Parathyroid adenoma (tissue), 2 donors: ENCODE measurements around the gene DHDDS.

Source experiments
- H2AFZ ChIP-seq: fragments of 300-600 bp; sonication (generic); one replicate; pipeline ENCODE4 v1.7.0; 2017; ENCODE audit warnings: antibody characterized with exemption, mild to moderate bottlenecking
- H3K27ac ChIP-seq: fragments of 300-600 bp; sonication (generic); one replicate; pipeline ENCODE4 v1.7.0; 2017
- H3K27me3 ChIP-seq: fragments of 300-600 bp; sonication (generic); one replicate; pipeline ENCODE4 v1.7.0; 2017; ENCODE audit warnings: low read length; ENCODE audit not compliant: control insufficient read depth, insufficient read depth
- H3K36me3 ChIP-seq: fragments of 300-600 bp; sonication (generic); one replicate; pipeline ENCODE4 v1.7.0; 2017; ENCODE audit warnings: low read length; ENCODE audit not compliant: control insufficient read depth, insufficient read depth
- H3K4me1 ChIP-seq: fragments of 300-600 bp; sonication (generic); one replicate; pipeline ENCODE4 v1.7.0; 2017; ENCODE audit warnings: control low read depth
- H3K4me2 ChIP-seq: fragments of 300-600 bp; sonication (generic); one replicate; pipeline ENCODE4 v1.7.0; 2017; ENCODE audit warnings: low read length
- H3K4me3 ChIP-seq: fragments of 300-600 bp; sonication (generic); one replicate; pipeline ENCODE4 v1.7.0; 2017; ENCODE audit warnings: low read depth, low read length
- H3K79me2 ChIP-seq: fragments of 300-600 bp; sonication (generic); one replicate; pipeline ENCODE4 v1.7.0; 2017; ENCODE audit warnings: control low read depth
- H3K9ac ChIP-seq: fragments of 300-600 bp; sonication (generic); one replicate; pipeline ENCODE4 v1.7.0; 2017; ENCODE audit warnings: mild to moderate bottlenecking
- H3K9me3 ChIP-seq: fragments of 300-600 bp; sonication (generic); one replicate; pipeline ENCODE4 v1.7.0; 2017; ENCODE audit warnings: low read length; ENCODE audit not compliant: control insufficient read depth
- TF ChIP-seq, protein P1 (sequence below): fragments of 300-600 bp; sonication (generic); IDR thresholded peaks from one replicate; pipeline ENCODE4 v1.7.0; 2017; ENCODE audit warnings: antibody characterized with exemption, mild to moderate bottlenecking
- donor health status: primary hyperparathyroidism.

DHDDS gene

DNA sequence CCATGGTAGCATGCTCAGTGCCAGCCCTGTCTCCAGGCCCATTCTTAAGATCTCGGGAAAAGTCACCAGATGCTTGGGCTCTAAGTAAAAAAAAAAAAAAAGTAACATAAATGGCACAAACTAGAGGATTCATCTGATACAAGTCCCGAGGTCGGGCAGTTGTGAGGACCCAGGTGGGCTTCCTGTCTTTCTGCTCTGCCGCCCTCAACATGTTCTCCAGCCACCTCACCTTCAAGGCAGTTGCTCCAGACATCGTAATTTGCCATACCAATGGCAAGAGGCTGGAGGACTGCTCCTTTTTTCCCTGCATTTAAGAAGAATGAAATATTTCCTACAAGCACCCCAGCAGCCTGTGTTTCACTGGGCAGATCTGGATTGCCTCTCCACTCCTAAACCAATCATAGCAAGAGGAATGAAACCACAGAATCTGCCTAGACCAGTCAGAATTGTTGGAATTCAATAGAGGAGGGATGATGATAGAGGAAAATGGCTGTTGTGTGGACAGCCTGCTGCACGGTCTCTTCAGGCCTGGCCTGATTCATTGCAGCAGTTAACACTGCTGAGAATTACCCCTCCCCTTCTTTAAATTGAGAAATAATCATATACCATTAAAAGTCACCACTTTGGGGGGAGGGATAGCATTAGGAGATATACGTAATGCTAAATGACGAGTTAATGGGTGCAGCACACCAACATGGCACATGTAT lies 45.5 kb downstream of the DHDDS start:
- TF ChIP-seq, protein P1, sequence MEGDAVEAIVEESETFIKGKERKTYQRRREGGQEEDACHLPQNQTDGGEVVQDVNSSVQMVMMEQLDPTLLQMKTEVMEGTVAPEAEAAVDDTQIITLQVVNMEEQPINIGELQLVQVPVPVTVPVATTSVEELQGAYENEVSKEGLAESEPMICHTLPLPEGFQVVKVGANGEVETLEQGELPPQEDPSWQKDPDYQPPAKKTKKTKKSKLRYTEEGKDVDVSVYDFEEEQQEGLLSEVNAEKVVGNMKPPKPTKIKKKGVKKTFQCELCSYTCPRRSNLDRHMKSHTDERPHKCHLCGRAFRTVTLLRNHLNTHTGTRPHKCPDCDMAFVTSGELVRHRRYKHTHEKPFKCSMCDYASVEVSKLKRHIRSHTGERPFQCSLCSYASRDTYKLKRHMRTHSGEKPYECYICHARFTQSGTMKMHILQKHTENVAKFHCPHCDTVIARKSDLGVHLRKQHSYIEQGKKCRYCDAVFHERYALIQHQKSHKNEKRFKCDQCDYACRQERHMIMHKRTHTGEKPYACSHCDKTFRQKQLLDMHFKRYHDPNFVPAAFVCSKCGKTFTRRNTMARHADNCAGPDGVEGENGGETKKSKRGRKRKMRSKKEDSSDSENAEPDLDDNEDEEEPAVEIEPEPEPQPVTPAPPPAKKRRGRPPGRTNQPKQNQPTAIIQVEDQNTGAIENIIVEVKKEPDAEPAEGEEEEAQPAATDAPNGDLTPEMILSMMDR, result no peak
- no peak overlapping the region for H3K9ac ChIP-seq

DNA sequence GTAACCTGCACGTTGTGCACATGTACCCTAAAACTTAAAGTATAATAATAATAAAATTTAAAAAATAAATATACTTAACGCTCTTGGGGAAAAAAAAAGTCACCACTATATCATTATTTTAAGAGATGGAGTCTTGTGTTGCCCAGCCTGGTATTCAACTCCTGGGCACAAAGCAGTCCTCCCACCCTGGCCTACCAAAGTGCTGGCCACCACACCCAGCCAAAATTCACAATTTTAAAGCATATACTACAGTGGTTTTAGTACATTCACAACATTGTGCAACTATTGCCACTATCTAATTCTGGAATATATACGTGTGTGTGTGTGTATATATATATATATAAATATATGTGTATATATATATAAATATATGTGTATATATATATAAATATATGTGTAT lies 46.0 kb downstream of the DHDDS start:
- TF ChIP-seq, protein P1, result no peak
- no peak overlapping the region for H3K9ac ChIP-seq
- H2AFZ ChIP-seq, result no peak overlapping the region
- H3K4me1 ChIP-seq, result peaks cover 4% of the 10 kb centered on the region
- no peaks in the 10 kb centered on the region for H3K36me3 ChIP-seq
- H3K4me3 ChIP-seq, result no peak overlapping the region
- no peaks in the 10 kb centered on the region for H3K9me3 ChIP-seq
- H3K27me3 ChIP-seq, result no peaks in the 10 kb centered on the region
- H3K27ac ChIP-seq, result no peak overlapping the region
- no peak overlapping the region for H3K4me2 ChIP-seq
- H3K79me2 ChIP-seq, result peaks cover 4% of the 10 kb centered on the region

More for the DNA sequence above, 45.5 kb downstream of the DHDDS start:
- Histone ChIP-seq H3K9me3 (no peaks in the 10 kb centered on the region), H3K4me3 (no peak overlapping the region), H3K27ac (no peak overlapping the region), H3K4me1 (peaks cover 4% of the 10 kb centered on the region), H3K79me2 (peaks cover 4% of the 10 kb centered on the region), H3K27me3 (no peaks in the 10 kb centered on the region), H3K36me3 (no peaks in the 10 kb centered on the region), H3K4me2 (no peak overlapping the region), H2AFZ (no peak overlapping the region)

DNA sequence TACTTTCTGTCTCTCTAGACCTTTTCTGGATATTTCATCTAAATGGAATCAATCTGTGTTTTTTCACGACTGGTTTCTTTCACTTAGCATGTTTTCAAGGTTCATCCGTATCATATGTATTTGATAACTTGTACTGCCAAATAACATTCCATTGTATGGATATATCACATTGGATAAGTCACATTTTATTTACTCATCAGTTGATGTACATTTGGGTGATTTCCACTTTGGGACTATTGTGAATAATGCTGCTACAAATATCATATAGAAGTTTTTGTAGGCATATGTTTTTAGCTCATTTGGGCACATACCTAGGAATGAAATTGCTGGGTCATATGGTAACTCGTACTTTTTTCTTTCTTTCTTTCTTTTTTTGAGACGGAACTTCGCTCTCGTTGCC lies 46.9 kb downstream of the DHDDS start:
- no peak overlapping the region for H3K4me2 ChIP-seq
- H3K9me3 ChIP-seq, result no peaks in the 10 kb centered on the region
- H2AFZ ChIP-seq, result no peak overlapping the region
- H3K9ac ChIP-seq, result no peak overlapping the region
- no peaks in the 10 kb centered on the region for H3K27me3 ChIP-seq
- H3K79me2 ChIP-seq, result no peaks in the 10 kb centered on the region
- TF ChIP-seq, protein P1, result no peak
- no peak overlapping the region for H3K27ac ChIP-seq
- no peaks in the 10 kb centered on the region for H3K36me3 ChIP-seq
- no peaks in the 10 kb centered on the region for H3K4me1 ChIP-seq
- no peak overlapping the region for H3K4me3 ChIP-seq

DNA sequence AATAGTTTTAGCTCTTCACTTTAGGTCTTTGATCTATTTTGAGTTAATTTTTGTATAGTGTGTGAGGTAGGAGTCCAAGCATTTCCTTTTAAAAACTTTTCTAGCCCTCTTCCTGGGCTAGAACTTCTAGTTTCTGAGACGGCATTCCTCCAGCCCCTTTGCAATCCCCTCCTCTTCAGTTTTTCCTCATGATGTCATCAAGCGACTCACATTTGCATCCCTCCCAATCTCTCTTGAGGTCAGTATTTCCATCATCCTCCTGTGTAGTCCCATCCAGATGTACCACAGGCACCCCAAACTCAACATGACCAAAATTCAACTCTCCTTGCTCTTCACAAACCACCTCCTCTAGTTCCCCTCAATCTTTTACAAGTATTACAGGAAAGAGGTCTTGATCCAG lies 50.8 kb downstream of the DHDDS start:
- no peak overlapping the region for H3K4me3 ChIP-seq
- H3K27me3 ChIP-seq, result no peaks in the 10 kb centered on the region
- H3K79me2 ChIP-seq, result no peaks in the 10 kb centered on the region
- H3K9ac ChIP-seq, result no peak overlapping the region
- no peaks in the 10 kb centered on the region for H3K36me3 ChIP-seq
- no peaks in the 10 kb centered on the region for H3K4me1 ChIP-seq
- TF ChIP-seq, protein P1, result no peak
- no peak overlapping the region for H2AFZ ChIP-seq
- no peak overlapping the region for H3K27ac ChIP-seq
- H3K4me2 ChIP-seq, result no peak overlapping the region
- H3K9me3 ChIP-seq, result no peaks in the 10 kb centered on the region

DNA sequence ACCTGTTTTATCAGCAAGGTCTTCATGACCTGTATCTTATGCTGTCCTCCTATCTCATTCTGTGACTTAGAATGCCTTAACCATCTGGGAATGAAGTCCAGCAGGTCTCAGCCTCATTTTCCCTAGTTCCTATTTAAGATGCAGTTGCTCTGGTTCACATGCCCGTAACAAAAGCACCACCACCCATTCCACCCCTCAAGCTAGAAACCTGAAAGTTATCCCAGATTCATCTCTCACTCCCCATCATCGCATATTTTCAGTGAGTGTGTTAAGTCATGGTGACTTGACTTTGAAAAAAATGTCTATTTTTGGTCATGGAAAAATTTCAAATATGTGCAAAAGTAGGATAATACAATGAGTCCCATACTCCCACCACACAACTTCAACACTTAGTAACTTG lies 51.9 kb downstream of the DHDDS start:
- Histone ChIP-seq H3K9ac (no peak overlapping the region), H3K4me2 (no peak overlapping the region), H3K4me3 (no peak overlapping the region), H2AFZ (no peak overlapping the region), H3K4me1 (no peaks in the 10 kb centered on the region), H3K79me2 (no peaks in the 10 kb centered on the region), H3K36me3 (no peaks in the 10 kb centered on the region), H3K27ac (no peak overlapping the region), H3K9me3 (no peaks in the 10 kb centered on the region), H3K27me3 (no peaks in the 10 kb centered on the region)
- TF ChIP-seq, protein P1, result no peak
